OCI-M2 (cell line): Measurements from ENCODE around the gene ZNF519.

Experiments
- DNase-seq: peaks from one replicate; lab custom pipeline; 2025; ENCODE audit not compliant: unreplicated experiment; lab: John Stamatoyannopoulos, UW

Gene ZNF519

GRCh38 chr18:14100503-14101286 lies 31.5 kb downstream of the ZNF519 start:
- no peak for DNase-seq

DNA sequence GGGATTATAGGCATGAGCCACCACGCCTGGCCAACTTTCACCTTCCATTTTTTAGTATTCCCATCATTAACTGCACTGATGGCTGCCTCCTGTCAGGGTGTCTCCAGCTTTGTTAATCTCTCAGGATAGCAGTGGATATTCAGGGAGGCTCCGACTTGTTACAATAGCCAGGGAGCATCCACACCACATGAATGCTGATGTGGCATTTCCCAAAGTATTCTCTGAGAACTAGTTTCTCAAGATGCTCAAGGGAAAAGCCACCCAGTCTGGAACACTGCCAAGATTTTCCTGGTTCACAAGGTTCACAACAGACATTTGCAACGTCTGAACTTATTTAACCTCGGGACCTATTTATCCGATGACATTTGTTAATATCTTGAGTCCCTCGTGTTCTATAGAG lies 33.8 kb downstream of the ZNF519 start:
- no peak for DNase-seq

- no peak for DNase-seq
Observed at GRCh38 chr18:14097761-14098160, 34.5 kb downstream of the ZNF519 start.

DNA sequence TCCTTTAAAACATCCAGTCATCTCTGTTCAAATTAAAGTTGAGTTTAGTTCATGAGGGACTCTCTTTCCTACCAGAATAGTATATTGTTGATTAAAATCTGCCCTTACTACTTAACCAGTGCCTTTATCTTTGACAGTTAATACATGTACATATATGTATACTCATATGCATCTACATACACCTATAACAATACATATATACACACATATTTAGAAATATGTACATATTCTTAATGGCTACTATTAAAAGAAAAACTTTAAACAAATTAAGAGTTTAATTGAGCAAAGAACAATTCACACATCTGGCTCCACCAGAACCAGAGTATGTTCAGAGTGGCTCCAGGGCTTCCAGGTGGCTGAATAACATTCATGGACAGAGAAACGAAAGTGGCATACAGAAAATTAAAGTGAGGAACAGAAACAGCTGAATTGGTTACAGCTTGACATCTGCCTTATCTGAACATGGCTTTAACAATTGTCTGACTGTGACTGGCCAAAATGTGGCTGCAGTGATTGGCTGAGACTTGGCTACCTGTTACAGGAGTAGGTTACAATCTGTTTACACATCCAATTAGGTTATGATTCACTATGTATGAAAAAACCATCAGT lies 38.8 kb downstream of the ZNF519 start:
- no peak for DNase-seq

- no peak for DNase-seq
Observed at GRCh38 chr18:14092625-14093306, 39.5 kb downstream of the ZNF519 start.

- no peak for DNase-seq
Observed at GRCh38 chr18:14089781-14090180, 42.5 kb downstream of the ZNF519 start.

DNA sequence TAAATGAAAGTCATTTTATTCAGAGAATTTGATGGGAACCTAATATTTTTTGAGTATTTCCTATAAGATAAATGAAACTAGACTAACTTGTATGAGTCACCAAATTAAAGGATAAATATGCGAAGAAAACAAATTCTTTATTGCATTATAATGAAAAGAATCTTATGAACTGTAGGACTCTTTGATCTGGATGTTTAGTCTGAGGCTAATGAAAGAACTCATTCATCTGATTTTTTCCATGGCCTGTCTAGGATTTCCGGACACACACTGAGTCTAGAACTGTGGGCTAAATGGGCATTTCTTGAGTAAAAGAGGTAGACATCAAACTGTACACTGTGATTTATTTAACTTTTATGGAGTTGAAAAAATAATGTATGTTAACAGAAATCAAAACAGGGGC lies 43.0 kb downstream of the ZNF519 start:
- DNase-seq: no peak

DNA sequence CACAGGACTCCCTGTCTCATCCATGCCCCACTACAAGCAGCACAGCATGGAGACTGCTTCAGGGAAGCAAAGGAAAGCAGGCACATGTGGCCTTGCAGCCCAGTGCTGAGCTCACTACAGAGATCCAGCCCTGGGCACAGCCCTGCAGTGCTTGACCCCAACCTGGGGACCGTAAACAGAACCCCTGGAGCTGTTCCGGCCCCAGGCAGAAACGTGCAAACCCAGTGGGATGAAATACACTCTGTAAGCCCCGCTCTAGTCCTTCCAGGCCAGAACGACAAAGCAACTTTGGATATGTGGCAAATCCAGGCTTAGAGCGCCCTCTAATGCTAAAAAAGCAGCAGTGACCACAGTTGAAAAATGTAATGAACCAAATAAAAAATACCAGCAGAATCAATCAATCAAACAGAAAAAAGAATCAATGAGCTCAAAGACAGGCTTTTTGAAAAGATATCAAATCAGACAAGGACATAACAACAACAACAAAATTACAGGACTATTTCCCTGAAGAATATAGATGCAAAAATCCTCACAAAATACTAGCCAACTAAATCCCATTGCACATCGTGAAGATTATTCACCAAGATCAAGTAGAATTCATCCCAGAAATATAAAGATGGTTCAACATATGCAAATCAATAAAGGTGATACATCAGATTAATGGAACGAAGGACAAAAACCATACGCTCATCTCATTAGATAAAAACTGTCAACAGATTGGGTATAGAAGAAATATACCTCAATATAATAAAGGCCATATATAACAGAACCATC lies 45.6 kb downstream of the ZNF519 start:
- no peak for DNase-seq

DNA sequence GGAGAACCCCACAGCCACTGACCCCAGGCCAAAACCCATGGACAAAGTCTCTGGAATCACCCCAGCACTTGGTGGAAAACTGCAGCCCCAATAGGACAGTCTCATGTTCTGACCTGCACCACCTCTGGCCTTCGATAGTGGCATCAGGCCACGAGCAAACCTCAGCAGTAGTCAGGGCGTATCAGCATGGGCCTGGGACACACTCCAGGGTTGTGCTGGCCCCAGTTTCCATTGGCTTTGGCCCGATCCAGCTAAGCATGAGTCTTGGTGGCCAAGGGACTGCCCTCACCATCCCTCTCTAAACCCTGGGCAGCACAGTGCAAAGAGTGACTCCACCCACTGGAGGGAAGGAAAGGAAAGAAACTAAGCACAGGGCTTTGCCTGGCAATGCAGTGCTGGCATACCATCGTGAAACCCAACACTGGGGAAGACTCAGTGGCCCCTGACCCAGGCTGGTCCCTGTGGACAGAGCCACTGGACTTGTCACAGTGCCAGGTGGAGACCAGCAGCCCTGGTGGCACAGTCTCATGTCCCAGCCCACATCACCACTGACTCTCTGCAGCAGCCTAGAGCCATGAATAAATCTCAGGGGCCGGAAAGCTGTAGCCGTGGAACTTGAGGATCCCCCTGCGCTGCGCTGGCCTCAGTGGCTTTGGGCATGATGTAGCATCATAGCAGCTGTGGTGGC lies 46.3 kb downstream of the ZNF519 start:
- no peak for DNase-seq

GRCh38 chr18:14075196-14075595 lies 57.0 kb downstream of the ZNF519 start:
- DNase-seq: no peak

DNA sequence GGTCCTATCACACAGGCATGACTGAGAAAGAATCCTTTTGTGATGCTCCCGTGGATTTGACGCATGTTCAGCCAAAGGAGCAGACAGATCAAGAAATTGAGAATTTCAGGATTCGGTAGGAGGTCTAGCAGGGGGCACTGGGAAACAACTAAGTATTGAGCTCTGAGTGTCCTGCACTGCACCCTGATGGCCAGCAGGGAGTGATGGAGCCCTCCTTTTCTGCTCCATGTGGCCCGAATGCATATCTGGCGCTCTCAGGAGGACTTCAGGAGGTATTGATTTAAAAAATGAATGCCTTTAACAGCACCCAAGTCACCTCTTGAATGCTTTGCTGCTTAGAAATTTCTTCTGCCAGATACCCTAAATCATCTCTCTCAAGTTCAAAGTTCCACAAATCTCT lies 58.0 kb downstream of the ZNF519 start:
- DNase-seq: no peak

DNA sequence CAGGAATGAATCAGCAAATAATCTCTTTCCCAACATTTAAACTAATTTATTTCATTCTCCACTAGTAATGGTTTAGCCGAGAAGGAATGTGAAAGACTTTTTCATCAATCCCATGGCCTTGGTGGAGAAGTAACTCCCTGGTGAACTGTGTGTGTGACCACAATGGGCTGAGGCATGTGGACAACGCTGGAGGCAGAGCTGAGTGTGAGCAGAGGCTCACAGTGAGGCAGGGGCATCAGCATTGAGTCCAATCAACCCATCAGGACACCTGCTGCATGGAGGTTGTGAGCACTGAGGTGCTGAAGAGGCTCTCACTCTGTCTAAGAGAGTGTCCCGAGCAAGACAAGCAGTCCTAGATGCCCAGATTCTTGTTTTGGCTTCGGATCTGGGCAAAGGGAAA lies 78.6 kb downstream of the ZNF519 start:
- no peak for DNase-seq
